Activated naive CD4-positive, alpha-beta T cell treated with Interleukin-2 at 50 U/mL for 16 hours (primary cell): ENCODE results near the gene HCRTR2.
"Not testable (repeated sequence)": the region's sequence is repeated elsewhere in the genome, so short reads cannot be mapped to it uniquely, and the experiment has no call there.

Source experiments
- DNase-seq: peaks from one replicate; pipeline ENCODE4 v3.0.0-alpha.2; 2020

HCRTR2 gene

DNA sequence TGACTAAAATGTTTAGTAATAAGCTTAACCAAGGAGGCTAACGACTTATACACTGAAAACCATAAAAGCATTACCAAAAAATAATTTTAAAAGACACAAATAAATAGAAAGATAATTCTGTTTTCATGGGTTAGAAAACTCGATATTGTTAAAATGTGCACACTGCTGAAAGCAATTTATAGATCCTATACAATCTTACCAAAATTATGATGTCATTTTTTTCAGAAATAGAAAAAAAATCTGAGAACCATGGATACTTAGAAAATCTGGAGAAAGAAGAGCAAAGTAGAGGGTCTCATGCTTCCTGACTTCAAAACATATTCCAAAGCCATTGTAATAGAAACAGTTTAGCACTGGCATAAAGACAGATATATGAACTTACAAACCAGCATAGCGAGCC is 46.6 kb downstream of the HCRTR2 start:
- no peak for DNase-seq

DNA sequence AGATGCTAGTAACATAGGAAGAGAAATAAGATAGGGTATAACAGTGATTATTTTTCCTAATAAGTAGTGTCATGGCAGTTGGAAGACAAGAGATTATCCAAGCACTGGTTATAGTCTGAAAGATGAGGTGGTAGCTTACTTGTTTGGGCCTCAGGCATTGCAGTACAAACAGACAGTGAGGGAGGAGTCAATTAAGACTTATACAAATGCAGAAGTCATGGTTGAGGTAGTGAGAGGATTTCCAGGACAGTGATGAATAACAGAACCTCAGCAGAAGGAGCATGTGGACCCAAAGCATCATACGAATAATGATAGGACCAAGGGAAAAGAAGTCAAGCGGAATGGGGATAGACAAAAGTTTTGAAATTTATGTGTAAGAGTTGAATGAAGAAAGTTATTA is 53.5 kb downstream of the HCRTR2 start:
- no peak for DNase-seq

- DNase-seq = no peak
Measured at GRCh38 chr6:55239099-55239498, 64.8 kb downstream of the HCRTR2 start.

- DNase-seq = not testable (repeated sequence)
Measured at GRCh38 chr6:55240975-55241605, 66.8 kb downstream of the HCRTR2 start.

DNA sequence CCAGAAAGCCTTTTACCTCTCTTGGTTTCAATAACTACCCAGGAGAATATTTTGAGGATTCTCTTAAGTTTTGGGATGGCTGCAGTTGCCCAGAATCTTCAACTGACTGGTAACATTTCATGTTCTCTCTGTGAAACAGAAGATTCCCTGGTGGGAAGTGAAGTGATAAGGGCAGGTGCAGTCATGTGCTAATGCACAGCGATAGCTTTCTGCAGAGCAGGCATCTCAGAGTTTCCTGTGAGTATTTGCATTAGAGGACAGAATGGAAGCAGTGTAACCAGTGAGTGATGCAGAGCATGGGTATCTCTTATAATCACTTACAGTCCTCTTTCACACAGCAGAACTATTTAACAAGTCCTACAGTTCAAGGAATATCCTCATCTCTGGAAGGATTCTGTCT is 76.1 kb downstream of the HCRTR2 start:
- DNase-seq = no peak

- DNase-seq = no peak
Measured at GRCh38 chr6:55255113-55255512, 80.8 kb downstream of the HCRTR2 start.

DNA sequence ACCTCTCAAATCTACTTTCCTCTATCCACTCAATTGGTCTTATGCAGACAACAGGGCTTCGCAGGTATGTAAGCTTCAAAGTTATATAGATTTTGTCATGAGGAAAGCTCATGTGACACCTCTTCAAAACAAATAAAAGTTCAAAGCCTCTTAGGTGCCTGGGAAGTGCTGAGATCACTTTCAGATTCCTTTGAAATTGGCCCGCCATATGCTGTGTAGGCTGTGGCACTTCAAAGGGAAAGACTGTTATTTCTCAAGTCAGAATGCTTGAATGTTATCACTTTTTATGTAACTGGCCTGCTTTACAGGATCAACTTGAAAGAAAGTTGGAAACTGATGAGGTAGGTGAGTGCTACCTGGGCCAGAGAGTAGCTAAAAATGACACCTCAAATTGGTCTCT is 85.9 kb downstream of the HCRTR2 start:
- DNase-seq = no peak

DNA sequence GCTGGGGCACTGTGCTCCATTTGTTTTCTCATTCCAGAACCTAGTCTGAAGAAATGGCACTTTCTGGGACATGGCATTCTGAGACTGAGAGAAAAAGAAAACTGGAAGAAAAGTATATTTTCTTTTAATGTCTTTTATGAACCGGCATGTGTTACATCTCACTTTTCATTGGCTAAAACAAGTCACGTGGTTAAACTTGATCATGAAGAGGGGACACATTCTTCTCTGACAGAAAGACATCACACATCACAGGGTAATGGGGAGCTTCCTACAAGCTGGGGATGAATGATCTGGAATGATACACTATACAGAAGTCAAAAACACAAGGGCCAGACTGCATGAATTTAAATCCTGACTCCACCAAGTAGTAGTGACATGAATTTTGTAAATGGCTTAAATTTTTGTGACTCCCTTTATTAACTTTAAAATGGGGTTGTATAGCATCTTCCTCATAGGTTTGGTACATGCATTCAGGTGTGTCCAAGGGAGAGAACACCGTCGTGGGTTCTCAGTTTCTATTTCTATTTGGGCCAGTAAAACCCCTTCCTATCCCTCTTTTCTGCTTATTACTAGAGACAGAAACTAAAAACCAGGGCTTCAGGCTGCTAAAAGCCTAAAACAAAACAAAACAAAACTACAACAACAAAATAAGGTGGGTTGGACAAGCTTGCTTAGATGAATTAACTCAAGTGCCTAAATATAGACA is 91.2 kb downstream of the HCRTR2 start:
- no peak for DNase-seq

DNA sequence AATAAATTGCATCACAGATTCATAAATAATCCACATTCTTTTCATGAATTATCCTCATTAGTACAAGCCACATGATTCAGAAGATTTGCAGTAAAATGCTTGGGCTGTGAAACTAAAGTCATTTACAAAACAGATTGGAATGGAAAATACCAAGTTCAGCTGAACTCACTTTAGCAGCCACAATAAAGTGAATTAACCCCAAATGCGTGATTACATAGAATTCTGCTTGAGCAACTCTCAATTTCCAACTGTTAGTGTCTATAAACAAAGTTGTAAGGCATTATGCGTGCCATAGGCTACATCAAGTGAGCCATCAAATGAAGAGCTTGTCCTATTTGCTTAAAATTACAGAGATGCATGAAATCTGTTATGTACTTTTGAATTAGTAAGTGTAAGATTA is 92.6 kb downstream of the HCRTR2 start:
- DNase-seq = no peak

GRCh38 chr6:55276745-55277530 is 102.6 kb downstream of the HCRTR2 start:
- no peak for DNase-seq

DNA sequence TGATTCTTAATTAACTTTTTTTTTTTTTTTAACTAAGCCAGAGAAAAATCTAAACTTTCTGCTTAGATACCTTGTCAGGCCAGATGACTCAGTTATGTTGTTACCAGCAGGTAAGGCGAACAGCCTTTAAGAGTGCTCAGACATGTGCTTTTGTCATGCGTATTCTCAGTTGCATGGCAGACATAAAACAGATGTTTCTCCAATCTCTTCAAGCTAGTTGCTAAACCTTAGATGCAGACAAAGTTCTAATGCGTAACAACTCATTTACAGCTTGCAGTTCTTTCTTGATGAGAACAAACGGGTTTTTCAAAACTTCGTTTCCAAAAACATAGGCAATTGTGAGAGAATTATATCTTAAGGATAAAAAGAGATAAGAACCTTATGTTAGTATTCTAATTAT is 103.3 kb downstream of the HCRTR2 start:
- no peak for DNase-seq

DNA sequence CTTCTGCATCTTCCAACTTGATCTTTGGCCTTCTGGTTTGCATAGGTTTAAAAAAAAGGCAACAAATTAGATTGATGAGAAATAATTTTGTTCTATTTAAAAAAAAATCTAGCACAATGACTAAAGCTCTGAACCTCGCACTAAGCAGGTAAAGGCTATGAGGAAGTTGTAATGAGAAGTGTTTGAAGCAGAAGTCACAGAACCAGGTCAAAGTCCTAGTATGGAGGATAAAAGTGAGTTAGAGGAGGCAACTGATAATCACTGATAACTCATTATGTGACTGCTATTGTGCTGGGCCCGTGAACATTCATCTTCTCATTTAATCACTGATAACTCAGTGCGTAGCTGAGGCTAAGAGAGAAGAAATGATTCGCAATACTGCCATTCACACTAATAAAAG is 106.9 kb downstream of the HCRTR2 start:
- no peak for DNase-seq

GRCh38 chr6:55282115-55282514 is 107.8 kb downstream of the HCRTR2 start:
- no peak for DNase-seq

DNA sequence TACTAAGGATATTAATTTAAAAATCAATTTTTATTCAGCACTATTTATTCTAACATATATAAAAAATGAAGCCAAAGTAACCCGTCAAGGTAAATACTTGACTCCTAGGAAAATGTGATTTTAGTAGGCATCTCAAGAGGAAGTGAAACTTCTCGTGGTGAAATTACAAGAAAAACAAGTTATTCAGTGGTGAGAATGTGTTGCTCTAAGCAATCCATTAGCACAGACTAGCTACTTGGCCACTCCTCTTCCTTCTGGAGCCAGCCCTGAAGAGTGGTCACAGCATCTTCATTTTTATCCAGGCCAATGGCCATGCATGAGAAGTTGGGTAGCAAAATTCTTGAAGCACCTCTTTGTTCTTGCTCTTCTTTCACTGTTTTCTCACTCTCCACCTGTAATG is 112.5 kb downstream of the HCRTR2 start:
- no peak for DNase-seq

GRCh38 chr6:55290736-55291135 is 116.4 kb downstream of the HCRTR2 start:
- DNase-seq = no peak

- DNase-seq = no peak
Measured at GRCh38 chr6:55293116-55293515, 118.8 kb downstream of the HCRTR2 start.

DNA sequence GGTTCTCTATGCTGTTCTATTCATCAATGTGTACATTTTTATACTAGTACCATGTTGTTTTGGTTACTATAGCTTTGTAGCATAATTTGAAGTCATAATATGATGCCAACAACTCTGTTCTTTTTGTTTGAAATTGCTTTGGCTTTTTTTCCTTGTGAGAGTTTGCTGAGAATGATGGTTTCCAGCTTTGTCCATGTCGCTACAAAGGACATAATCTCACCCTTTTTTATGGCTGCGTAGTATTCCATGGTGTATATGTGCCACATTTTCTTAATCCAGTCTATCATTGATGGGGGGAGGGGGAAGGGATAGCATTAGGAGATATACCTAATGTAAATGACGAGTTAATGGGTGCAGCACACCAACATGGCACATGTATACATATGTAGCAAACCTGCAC is 122.9 kb downstream of the HCRTR2 start:
- DNase-seq = not testable (repeated sequence)

GRCh38 chr6:55299286-55299985 is 125.1 kb downstream of the HCRTR2 start:
- DNase-seq = no peak

- DNase-seq = no peak
Measured at GRCh38 chr6:55304747-55305146, 130.4 kb downstream of the HCRTR2 start.

- DNase-seq = no peak
Measured at GRCh38 chr6:55319961-55320695, 145.8 kb downstream of the HCRTR2 start.

GRCh38 chr6:55320696-55321086 is 146.4 kb downstream of the HCRTR2 start:
- DNase-seq = no peak

DNA sequence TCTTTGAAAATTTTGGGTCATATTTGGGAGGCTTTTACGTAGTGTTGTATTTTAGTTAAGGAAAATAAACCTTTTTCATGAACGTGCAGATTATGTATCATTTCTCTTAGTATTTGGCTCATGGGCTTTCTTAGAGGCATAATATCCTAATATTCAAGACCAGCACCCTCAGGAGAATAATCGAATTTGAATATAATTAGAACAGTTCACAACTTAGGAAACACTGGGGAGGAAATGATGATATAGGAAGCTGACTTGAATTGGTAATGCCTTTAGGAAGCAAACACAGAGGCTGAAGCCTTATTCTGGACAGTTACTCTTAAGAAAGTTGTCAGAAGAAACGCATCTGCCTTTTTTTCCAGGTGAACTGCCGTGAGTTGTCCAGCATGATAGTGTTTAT is 152.9 kb downstream of the HCRTR2 start, which contains the start of gene GFRAL:
GFRAL (plus strand) TSS at position 301 of the 400 bp plus-strand sequence; CDS start at position 387, 86 bp downstream.
- no peak for DNase-seq
